Renal cortex interstitium (tissue), 11 donors: ENCODE data around the gene ABCA1. TPM values are rescaled to one million over a fixed set of nuclear protein-coding genes. Genes with fewer than 3 reads are reported as not detected.
A peak's percentile ranks its signal among the peaks of the same experiment; 100 is the strongest.

Experiments
- DNase-seq, 11 donors: peaks; one replicate each; pipeline ENCODE4 v3.0.0-alpha.2; 2013; ENCODE audit warnings: low read depth in 9 of 11, low spot score in 4 of 11; ENCODE audit errors: extremely low read depth in 1 of 11
- polyA plus RNA-seq, 3 donors: library from polyadenylated mRNA; unstranded; fragments of 120-200 nt; gene quantifications; one replicate each; pipeline ENCODE4 v1.2.1, GENCODE V29; 2013; ENCODE audit not compliant: insufficient read length in 3 of 3

ABCA1 gene
- polyA plus RNA-seq, 3 donors, result 9.6 to 10.3 (median 9.6) TPM

DNA sequence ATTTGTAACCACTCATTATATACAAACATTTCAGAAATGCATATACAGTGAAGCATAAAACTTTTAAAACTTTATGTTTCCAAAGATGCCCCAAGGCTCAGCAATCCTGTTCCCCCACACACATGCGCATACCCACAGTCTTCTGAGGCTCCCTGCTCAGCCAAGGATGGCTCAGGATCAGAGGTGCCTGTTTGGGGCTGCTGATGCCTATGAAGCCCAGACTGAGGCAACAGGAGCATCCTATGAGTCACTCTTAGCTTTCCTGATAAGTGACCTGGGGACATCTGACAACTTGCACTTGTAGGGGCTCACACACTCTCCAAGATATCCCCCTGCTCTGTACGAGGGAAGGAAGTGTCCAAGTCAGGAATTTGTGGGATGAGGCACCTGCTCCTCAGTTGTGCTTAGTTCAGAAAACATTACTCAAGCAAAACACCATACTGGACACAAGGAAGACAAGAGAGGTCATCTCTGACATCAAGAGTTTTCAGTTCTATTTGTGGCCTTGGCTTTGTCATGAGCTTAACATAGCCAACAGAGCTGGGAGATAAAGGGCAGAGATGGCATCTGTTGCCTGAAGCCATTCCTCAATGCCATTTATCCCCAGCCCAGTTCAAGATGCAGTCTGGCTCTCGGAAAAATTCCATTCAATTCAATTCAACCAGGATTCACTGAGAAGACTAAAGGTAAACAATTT, 101.7 kb downstream of the ABCA1 start:
- DNase-seq, result no peak

- no peak for DNase-seq
These were observed 107.6 kb downstream of the ABCA1 start for GRCh38 chr9:104820336-104820735.

GRCh38 chr9:104819033-104819432, 108.9 kb downstream of the ABCA1 start:
- DNase-seq, result no peak

- DNase-seq, result no peak
These were observed 110.5 kb downstream of the ABCA1 start for GRCh38 chr9:104817437-104817836.

- no peak for DNase-seq
These were observed 111.9 kb downstream of the ABCA1 start for GRCh38 chr9:104815851-104816565.

DNA sequence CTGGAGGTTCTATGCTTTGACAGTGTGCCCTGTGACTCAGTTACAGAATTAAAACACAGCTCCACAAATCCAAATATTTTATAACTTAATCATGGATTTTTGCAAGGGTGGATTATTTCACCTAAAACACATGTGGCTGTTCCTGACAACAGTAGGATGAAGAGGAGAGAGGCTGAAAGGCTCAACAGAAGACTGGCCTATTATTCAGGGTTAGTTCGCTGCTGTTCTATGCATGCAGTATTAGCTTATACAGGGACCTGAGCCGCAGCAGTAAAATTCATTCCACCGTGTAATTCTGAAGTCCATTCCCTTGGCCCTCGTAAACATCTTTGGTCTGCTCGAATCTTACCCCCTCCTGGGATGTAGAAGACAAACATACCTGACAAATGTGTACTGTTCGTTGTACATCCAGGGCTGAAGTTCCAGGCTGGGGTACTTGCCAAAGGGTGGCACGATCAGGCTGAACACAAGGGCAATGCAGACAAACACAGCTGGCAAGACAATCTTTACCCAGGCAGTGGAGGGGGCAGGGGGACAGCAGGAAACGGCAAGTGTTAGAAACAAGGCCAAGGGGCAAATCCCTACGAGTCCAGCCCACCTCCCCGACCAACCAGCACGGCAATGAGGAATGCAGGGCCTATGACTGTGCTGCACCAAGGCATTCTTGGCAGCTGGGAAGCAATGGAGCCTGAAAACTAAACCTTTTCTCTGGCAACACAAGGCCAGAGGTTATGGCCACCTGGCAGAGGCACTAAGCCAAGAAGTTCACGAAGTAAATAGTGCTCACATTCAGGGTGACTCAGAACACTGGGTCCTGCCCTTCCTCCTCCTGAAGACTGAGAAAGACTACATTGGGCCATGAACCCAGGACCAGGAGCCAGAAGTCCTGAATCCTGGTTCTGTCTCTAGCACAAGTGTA, 117.3 kb downstream of the ABCA1 start:
- peak in 6 of 11 donors; percentile 10 to 38 (median 25) for DNase-seq

DNA sequence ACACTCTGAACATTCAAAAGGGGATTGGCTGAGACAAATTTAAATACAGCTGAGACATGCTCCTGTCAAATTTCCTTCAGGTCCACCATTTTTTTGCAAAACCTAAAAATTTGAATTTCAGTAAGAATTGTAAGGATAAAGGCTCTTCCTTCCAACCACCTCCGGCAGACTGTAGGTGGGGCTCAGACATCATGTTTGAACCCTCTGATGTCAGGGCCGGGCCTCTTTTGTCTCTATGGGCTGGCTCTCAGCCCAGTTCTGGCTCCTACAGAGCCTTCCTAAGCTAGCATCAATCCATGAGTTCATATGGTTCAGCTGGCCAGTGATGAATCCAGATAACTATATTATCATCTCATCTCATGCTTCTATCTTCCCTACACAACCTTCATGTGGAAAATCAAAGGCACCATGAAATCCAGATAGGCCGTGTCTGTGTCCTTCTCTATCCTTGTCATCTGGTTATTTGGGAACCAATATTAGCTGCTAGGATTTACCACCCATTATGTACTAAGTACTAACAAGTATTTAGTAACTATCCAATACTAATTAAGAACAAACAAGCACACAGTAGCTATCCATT, 119.8 kb downstream of the ABCA1 start:
- no peak for DNase-seq

GRCh38 chr9:104805441-104805840, 122.5 kb downstream of the ABCA1 start:
- DNase-seq, result no peak

DNA sequence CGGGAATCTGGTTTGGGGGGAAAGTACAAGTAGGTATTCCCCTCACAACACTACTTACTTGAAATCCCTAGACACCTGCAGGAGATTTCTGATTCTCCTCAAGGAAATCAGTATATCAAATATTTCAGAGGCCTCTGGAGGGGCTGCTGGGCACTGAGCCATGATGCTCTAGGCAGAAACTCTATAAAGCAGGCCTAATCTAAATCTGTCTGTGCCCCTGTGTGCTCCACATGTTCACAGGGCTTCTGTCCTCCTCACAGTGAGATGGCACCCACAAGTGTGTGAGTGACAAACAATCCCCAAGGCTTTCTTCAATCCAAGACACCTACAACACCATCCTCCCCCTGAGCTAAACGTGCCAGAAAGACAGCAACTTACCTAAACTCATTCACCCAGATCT, 125.0 kb downstream of the ABCA1 start:
- no peak for DNase-seq

- no peak for DNase-seq
These were observed 125.8 kb downstream of the ABCA1 start for GRCh38 chr9:104802110-104802509.

GRCh38 chr9:104800068-104800785, 127.7 kb downstream of the ABCA1 start:
- no peak for DNase-seq

- DNase-seq, result no peak
These were observed 129.6 kb downstream of the ABCA1 start for GRCh38 chr9:104798209-104798995.

GRCh38 chr9:104795857-104796256, 132.1 kb downstream of the ABCA1 start:
- DNase-seq, result no peak

DNA sequence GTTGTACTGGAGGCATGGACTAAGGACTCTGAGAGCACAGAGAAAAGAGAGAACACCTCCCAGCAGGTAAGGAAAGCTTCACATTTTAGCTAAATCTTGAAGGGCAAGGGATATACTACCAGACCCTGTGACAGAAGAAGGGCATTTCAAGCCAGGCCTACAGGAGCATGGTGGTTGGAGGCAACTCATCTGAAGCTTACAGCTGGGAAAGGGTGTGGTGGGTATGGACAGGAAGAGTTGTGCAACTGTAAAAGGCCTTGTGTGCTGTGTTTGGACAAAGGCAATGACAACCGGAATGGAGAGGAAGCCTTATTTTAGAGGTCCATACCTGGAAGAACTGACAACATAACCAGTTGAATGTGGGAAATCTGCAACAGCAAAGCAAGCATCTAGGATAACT, 132.9 kb downstream of the ABCA1 start:
- DNase-seq, result no peak

- no peak for DNase-seq
These were observed 133.9 kb downstream of the ABCA1 start for GRCh38 chr9:104794070-104794469.

GRCh38 chr9:104788251-104788650, 139.7 kb downstream of the ABCA1 start:
- DNase-seq, result no peak

GRCh38 chr9:104787306-104788015, 140.5 kb downstream of the ABCA1 start:
- no peak for DNase-seq
